Immature natural killer cell (primary cell): ENCODE results near the gene ARV1. TPM values are rescaled to one million over a fixed set of nuclear protein-coding genes. Genes with fewer than 3 reads are reported as not detected.

Experiments
- DNase-seq, 3 donors: peaks; one replicate each; pipeline ENCODE4 v3.0.0; 2022; ENCODE audit warnings: mixed read lengths in 1 of 3
- H3K27ac Mint-ChIP-seq, 6 donors: one replicate each; pipeline ENCODE4 v1.8.0; 2020; ENCODE audit warnings: mixed read lengths in 6 of 6, mild to moderate bottlenecking in 5 of 6, inconsistent platforms in 4 of 6, moderate library complexity in 3 of 6
- H3K27me3 Mint-ChIP-seq, 3 donors: one replicate each; pipeline ENCODE4 v1.8.0; 2020 to 2021; ENCODE audit warnings: low read depth in 3 of 3, mild to moderate bottlenecking in 3 of 3, mixed read lengths in 3 of 3, moderate library complexity in 3 of 3, inconsistent platforms in 1 of 3
- H3K36me3 Mint-ChIP-seq, 3 donors: one replicate each; pipeline ENCODE4 v1.8.0; 2020; ENCODE audit warnings: mixed read lengths in 3 of 3, inconsistent platforms in 2 of 3, mild to moderate bottlenecking in 2 of 3
- H3K4me1 Mint-ChIP-seq, 2 donors: one replicate each; pipeline ENCODE4 v1.8.0; 2020; ENCODE audit warnings: inconsistent platforms in 2 of 2, mild to moderate bottlenecking in 2 of 2, mixed read lengths in 2 of 2, moderate library complexity in 1 of 2
- H3K4me3 Mint-ChIP-seq, 5 donors: one replicate each; pipeline ENCODE4 v1.8.0; 2020; ENCODE audit warnings: mild to moderate bottlenecking in 5 of 5, mixed read lengths in 5 of 5, inconsistent platforms in 3 of 5, moderate library complexity in 3 of 5
- H3K9me3 Mint-ChIP-seq, 6 donors: one replicate each; pipeline ENCODE4 v1.8.0; 2020; ENCODE audit warnings: mild to moderate bottlenecking in 6 of 6, mixed read lengths in 6 of 6, inconsistent platforms in 4 of 6, moderate library complexity in 3 of 6
- polyA plus RNA-seq, 3 donors: library from polyadenylated mRNA; unstranded; fragments of 300-500 nt; fragmentation: Illumina TruSeq; gene quantifications; one replicate each; pipeline ENCODE4 v1.2.3, GENCODE V29; 2021

ARV1 gene
- 10 to 100 TPM; 19.6 to 28.5 (median 24.4) TPM for polyA plus RNA-seq

GRCh38 chr1:230978491-230979388, at the start of gene ARV1, which contains the start of gene TTC13:
Gene ARV1, plus strand, starts transcription at chr1:230979094. Its CDS starts 12 bp downstream, at chr1:230979106.
Gene TTC13, minus strand, starts transcription at chr1:230978861. Its CDS starts 31 bp downstream, at chr1:230978830.
- Mint-ChIP-seq H3K4me1 (peaks cover 41 to 53% of the 10 kb centered on the region in 2 donors), H3K4me3 (peak within 1 kb of the TSS; percentile 95 to 100 (median 99)), H3K36me3 (peaks cover 0 to 5% (median 0%) of the 10 kb centered on the region in 3 donors), H3K9me3 (no peaks in the 10 kb centered on the region), H3K27me3 (peaks cover 7 to 10% (median 9%) of the 10 kb centered on the region in 3 donors), H3K27ac (peak within 1 kb of the TSS; percentile 96 to 100 (median 100))
- peak; percentile 98 to 99 (median 98) for DNase-seq

GRCh38 chr1:230930986-230931385, 47.9 kb upstream of the ARV1 start:
- H3K36me3 Mint-ChIP-seq = peaks cover 18 to 50% (median 37%) of the 10 kb centered on the region in 3 donors
- no peak for DNase-seq
- H3K4me3 Mint-ChIP-seq = no peak overlapping the region
- H3K27ac Mint-ChIP-seq = no peak overlapping the region
- H3K9me3 Mint-ChIP-seq = no peaks in the 10 kb centered on the region
- H3K4me1 Mint-ChIP-seq = peaks cover 11 to 20% of the 10 kb centered on the region in 2 donors
- H3K27me3 Mint-ChIP-seq = peaks cover 0 to 3% (median 0%) of the 10 kb centered on the region in 3 donors

- peaks cover 16 to 36% of the 10 kb centered on the region in 2 donors for H3K4me1 Mint-ChIP-seq
- peak overlapping the region; percentile 25 to 70 (median 40) for H3K27ac Mint-ChIP-seq
- no peak for DNase-seq
- peaks cover 0 to 3% (median 0%) of the 10 kb centered on the region in 3 donors for H3K27me3 Mint-ChIP-seq
- H3K36me3 Mint-ChIP-seq = peaks cover 16 to 40% (median 17%) of the 10 kb centered on the region in 3 donors
- H3K9me3 Mint-ChIP-seq = no peaks in the 10 kb centered on the region
- no peak overlapping the region for H3K4me3 Mint-ChIP-seq
These were observed 43.0 kb upstream of the ARV1 start for GRCh38 chr1:230935852-230936251.

- no peak for DNase-seq
- H3K9me3 Mint-ChIP-seq = no peaks in the 10 kb centered on the region
- peaks cover 17 to 36% of the 10 kb centered on the region in 2 donors for H3K4me1 Mint-ChIP-seq
- peaks cover 16 to 35% (median 17%) of the 10 kb centered on the region in 3 donors for H3K36me3 Mint-ChIP-seq
- peak overlapping the region in 4 of 6 donors; percentile 12 to 43 (median 40) for H3K27ac Mint-ChIP-seq
- H3K27me3 Mint-ChIP-seq = peaks cover 0 to 3% (median 0%) of the 10 kb centered on the region in 3 donors
- H3K4me3 Mint-ChIP-seq = no peak overlapping the region
These were observed 42.4 kb upstream of the ARV1 start for GRCh38 chr1:230936475-230936874.

- peak overlapping the region in 2 of 6 donors; percentile 34 to 73 for H3K27ac Mint-ChIP-seq
- no peaks in the 10 kb centered on the region for H3K9me3 Mint-ChIP-seq
- H3K4me1 Mint-ChIP-seq = peaks cover 17 to 36% of the 10 kb centered on the region in 2 donors
- H3K4me3 Mint-ChIP-seq = no peak overlapping the region
- peaks cover 0 to 3% (median 0%) of the 10 kb centered on the region in 3 donors for H3K27me3 Mint-ChIP-seq
- H3K36me3 Mint-ChIP-seq = peaks cover 16 to 31% (median 17%) of the 10 kb centered on the region in 3 donors
- DNase-seq = no peak
These were observed 41.5 kb upstream of the ARV1 start for GRCh38 chr1:230937371-230937770.

- Mint-ChIP-seq H3K36me3 (peaks cover 17 to 22% (median 17%) of the 10 kb centered on the region in 3 donors), H3K4me3 (no peak overlapping the region), H3K27ac (peak overlapping the region in 3 of 6 donors; percentile 3 to 47 (median 12)), H3K27me3 (peaks cover 0 to 4% (median 0%) of the 10 kb centered on the region in 3 donors), H3K9me3 (no peaks in the 10 kb centered on the region), H3K4me1 (peaks cover 19 to 38% of the 10 kb centered on the region in 2 donors)
- DNase-seq = no peak
These were observed 39.9 kb upstream of the ARV1 start for GRCh38 chr1:230938924-230939368.

GRCh38 chr1:230939806-230940489, 38.9 kb upstream of the ARV1 start:
- Mint-ChIP-seq H3K4me1 (peaks cover 10 to 28% of the 10 kb centered on the region in 2 donors), H3K27ac (peak overlapping the region in 4 of 6 donors; percentile 1 to 45 (median 13)), H3K4me3 (no peak overlapping the region), H3K27me3 (peaks cover 0 to 4% (median 0%) of the 10 kb centered on the region in 3 donors), H3K9me3 (no peaks in the 10 kb centered on the region), H3K36me3 (peaks cover 15 to 29% (median 23%) of the 10 kb centered on the region in 3 donors)
- DNase-seq = no peak

- H3K27ac Mint-ChIP-seq = peak overlapping the region in 2 of 6 donors; percentile 17 to 32
- no peak overlapping the region for H3K4me3 Mint-ChIP-seq
- no peaks in the 10 kb centered on the region for H3K9me3 Mint-ChIP-seq
- peaks cover 8 to 32% (median 23%) of the 10 kb centered on the region in 3 donors for H3K36me3 Mint-ChIP-seq
- peaks cover 0 to 3% (median 0%) of the 10 kb centered on the region in 3 donors for H3K27me3 Mint-ChIP-seq
- no peak for DNase-seq
- peaks cover 9 to 22% of the 10 kb centered on the region in 2 donors for H3K4me1 Mint-ChIP-seq
These were observed 38.0 kb upstream of the ARV1 start for GRCh38 chr1:230940848-230941247.

- Mint-ChIP-seq H3K9me3 (peaks cover 0 to 1% (median 0%) of the 10 kb centered on the region in 6 donors), H3K27me3 (peaks cover 0 to 3% (median 0%) of the 10 kb centered on the region in 3 donors), H3K4me1 (peaks cover 13 to 34% of the 10 kb centered on the region in 2 donors), H3K36me3 (peaks cover 8 to 34% (median 20%) of the 10 kb centered on the region in 3 donors), H3K4me3 (no peak overlapping the region), H3K27ac (peak overlapping the region in 1 of 6 donors; percentile 55)
- no peak for DNase-seq
These were observed 35.8 kb upstream of the ARV1 start for GRCh38 chr1:230943048-230943593.

- Mint-ChIP-seq H3K4me3 (no peak overlapping the region), H3K9me3 (peaks cover 0 to 1% (median 0%) of the 10 kb centered on the region in 6 donors), H3K4me1 (peaks cover 11 to 34% of the 10 kb centered on the region in 2 donors), H3K27ac (no peak overlapping the region), H3K36me3 (peaks cover 0 to 32% (median 19%) of the 10 kb centered on the region in 3 donors), H3K27me3 (peaks cover 0 to 2% (median 0%) of the 10 kb centered on the region in 3 donors)
- DNase-seq = no peak
These were observed 30.6 kb upstream of the ARV1 start for GRCh38 chr1:230948301-230948700.

- H3K36me3 Mint-ChIP-seq = peaks cover 0 to 37% (median 21%) of the 10 kb centered on the region in 3 donors
These were observed 30.0 kb upstream of the ARV1 start for GRCh38 chr1:230948903-230949302.

GRCh38 chr1:230950404-230950803, 28.5 kb upstream of the ARV1 start:
- DNase-seq = no peak
- Mint-ChIP-seq H3K4me1 (peaks cover 11 to 38% of the 10 kb centered on the region in 2 donors), H3K27me3 (peaks cover 0 to 2% (median 0%) of the 10 kb centered on the region in 3 donors), H3K9me3 (peaks cover 0 to 1% (median 0%) of the 10 kb centered on the region in 6 donors), H3K4me3 (no peak overlapping the region), H3K27ac (no peak overlapping the region), H3K36me3 (peaks cover 4 to 30% (median 17%) of the 10 kb centered on the region in 3 donors)

More at GRCh38 chr1:230948903-230949302, 30.0 kb upstream of the ARV1 start:
- Mint-ChIP-seq H3K9me3 (peaks cover 0 to 1% (median 0%) of the 10 kb centered on the region in 6 donors), H3K27ac (peak overlapping the region in 4 of 6 donors; percentile 26 to 70 (median 44)), H3K4me1 (peaks cover 11 to 38% of the 10 kb centered on the region in 2 donors), H3K27me3 (peaks cover 0 to 2% (median 0%) of the 10 kb centered on the region in 3 donors), H3K4me3 (no peak overlapping the region)
- DNase-seq = no peak

GRCh38 chr1:230957580-230957989, 21.3 kb upstream of the ARV1 start:
- Mint-ChIP-seq H3K9me3 (no peaks in the 10 kb centered on the region), H3K4me3 (no peak overlapping the region), H3K27ac (peak overlapping the region in 1 of 6 donors; percentile 76), H3K36me3 (peaks cover 4 to 36% (median 15%) of the 10 kb centered on the region in 3 donors), H3K4me1 (peaks cover 21 to 38% of the 10 kb centered on the region in 2 donors), H3K27me3 (no peaks in the 10 kb centered on the region)
- DNase-seq = no peak
